ENCODE measurements around the gene LENG1.

Gene LENG1

DNA sequence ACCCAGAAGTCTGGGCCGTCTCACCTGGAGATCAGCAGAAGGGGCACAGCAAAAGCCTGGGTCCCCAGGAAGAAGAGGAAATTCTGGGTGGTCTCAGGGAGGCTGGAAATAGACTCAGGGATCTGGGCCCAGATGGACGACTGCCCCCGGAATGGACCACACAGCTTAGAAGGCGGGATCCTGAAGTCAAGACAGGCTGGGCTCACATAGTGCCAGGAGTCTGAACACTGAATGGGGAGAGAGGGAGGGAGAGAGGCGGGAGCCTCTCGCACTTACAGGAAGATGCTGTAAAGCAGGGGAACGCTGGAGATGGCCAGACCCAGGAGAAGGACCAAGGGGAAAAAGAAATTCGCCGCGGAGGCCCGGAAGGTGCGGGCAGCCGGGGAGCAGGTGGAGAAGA lies 1.3 kb upstream of the LENG1 start:
- Histone ChIP-seq H3K4me3 (ENCODE audit: low read length) (peak overlapping the region; percentile 85), H3K9ac (ENCODE audit: low read length) (peak overlapping the region; percentile 82), H3K36me3 (ENCODE audit: control insufficient read depth, insufficient read depth, low read length, severe bottlenecking) (peaks cover 23% of the 10 kb centered on the region), H3K4me1 (ENCODE audit: control insufficient read depth, insufficient read depth, low read length) (peaks cover 20% of the 10 kb centered on the region), H3K9me3 (ENCODE audit: control insufficient read depth, low read length) (no peaks in the 10 kb centered on the region), H3K27me3 (replicated peaks; ENCODE audit: control insufficient read depth, insufficient read depth, low read length) (peaks cover 18% of the 10 kb centered on the region)
- DNase-seq (ENCODE audit: low read depth), result no peak

DNA sequence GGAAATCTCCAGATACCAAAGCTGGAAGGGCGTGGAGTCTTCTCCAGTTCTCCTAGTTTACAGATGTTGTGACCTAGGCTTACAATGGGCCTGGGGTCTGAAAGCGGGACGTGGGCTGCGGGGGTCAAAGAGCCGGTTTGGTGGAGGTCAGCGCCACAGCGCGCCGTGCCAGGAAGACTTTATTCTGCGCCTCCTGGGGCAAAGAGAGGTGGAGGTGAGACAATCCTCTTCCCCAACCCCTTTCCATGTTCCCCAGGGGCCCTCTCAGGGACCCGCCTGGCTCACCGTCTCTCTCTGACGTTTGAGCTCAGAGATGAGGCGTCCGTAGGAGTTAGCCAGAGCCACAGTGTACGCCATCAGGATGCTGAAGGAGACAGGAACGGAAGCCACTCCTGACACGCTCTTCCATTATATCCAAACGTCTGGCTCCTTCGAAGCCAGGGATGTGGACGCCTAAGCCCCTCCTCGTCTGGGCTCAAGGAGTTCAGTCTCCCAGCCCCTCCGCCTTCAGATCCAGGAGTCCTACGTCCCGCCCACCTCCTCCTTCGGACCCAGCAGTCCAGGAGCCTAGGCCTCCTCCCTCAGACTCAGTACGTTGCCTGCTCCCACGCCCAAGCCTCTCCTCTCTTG lies 776 bp upstream of the LENG1 start:
- Histone ChIP-seq H3K4me3 (ENCODE audit: low read length) (peak overlapping the region; percentile 85), H3K36me3 (ENCODE audit: control insufficient read depth, insufficient read depth, low read length, severe bottlenecking) (peaks cover 28% of the 10 kb centered on the region), H3K4me1 (ENCODE audit: control insufficient read depth, insufficient read depth, low read length) (peaks cover 20% of the 10 kb centered on the region), H3K9me3 (ENCODE audit: control insufficient read depth, low read length) (no peaks in the 10 kb centered on the region), H3K27me3 (replicated peaks; ENCODE audit: control insufficient read depth, insufficient read depth, low read length) (peaks cover 13% of the 10 kb centered on the region), H3K9ac (ENCODE audit: low read length) (peak overlapping the region; percentile 82)
- DNase-seq (ENCODE audit: low read depth), result peak; percentile 61

DNA sequence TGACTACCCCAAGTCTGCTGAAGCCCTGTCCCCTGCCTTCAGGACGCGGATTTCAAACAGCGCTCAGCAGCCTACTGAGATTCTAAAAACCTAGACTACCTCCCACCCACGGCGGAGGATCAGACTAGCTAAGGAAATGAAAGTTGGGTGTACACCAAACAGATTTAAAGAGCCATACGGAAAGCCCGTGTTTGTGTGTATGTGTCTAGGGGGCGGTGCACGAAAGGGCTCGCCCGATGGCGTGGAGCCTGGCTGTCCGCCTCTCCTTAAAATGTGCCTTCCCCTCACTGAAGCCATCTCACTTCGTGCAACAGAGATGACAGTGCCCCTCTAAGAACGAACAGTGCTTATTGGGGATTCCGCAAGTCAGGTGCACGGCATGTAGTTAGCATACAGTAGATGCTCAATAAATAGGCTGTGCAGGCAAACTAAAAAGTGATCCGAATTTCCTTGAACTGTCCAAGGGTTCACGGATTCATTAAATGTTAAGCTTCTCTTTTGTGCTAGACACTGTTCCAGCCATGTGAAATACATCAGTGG lies 639 bp downstream of the LENG1 start:
- DNase-seq (ENCODE audit: low read depth), result peak; percentile 58
- Histone ChIP-seq H3K9me3 (ENCODE audit: control insufficient read depth, low read length) (no peaks in the 10 kb centered on the region), H3K4me3 (ENCODE audit: low read length) (peak overlapping the region; percentile 85), H3K36me3 (ENCODE audit: control insufficient read depth, insufficient read depth, low read length, severe bottlenecking) (peaks cover 42% of the 10 kb centered on the region), H3K4me1 (ENCODE audit: control insufficient read depth, insufficient read depth, low read length) (peaks cover 32% of the 10 kb centered on the region), H3K9ac (ENCODE audit: low read length) (peak overlapping the region; percentile 91), H3K27me3 (replicated peaks; ENCODE audit: control insufficient read depth, insufficient read depth, low read length) (no peaks in the 10 kb centered on the region)

DNA sequence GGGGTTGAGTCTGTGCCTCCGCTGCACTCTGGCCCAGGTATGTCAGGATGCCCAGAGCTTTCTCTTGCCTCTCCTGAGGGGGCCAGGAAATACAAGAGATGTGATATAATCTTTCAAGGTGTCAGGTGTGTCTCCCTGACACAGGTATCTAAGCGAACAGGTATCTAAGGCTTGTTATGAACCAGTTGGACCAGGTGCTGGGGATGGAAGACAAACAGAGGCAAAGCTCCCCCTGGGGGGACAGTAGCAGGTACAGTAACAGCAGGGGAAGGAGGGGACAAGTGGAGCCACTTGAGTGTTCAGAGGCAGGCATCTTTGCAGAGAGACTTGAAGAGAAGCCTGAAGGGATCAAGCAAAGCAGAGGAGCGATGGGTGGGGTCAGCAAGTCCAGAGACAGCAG lies 2.6 kb downstream of the LENG1 start:
- H3K36me3 ChIP-seq (ENCODE audit: control insufficient read depth, insufficient read depth, low read length, severe bottlenecking), result peaks cover 60% of the 10 kb centered on the region

DNA sequence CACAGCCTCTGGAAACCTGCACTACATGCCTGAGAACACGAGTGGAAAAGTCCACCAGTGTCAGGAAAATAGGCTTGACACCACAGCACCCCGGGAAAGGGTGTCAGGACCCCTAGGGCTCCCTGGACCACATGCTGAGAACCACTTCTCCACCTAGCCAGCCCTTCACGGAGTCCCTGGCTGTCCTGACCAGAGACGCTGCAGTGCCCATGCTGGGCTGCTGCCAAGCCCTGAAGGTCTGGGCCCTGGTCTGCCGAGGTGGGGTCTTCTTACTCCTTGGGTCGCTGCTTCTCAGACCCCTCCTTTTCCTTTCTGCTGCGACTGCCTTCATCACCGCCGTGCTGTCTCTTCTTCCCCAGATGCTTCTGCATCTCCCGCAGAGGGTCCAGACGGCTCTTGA lies 3.0 kb downstream of the LENG1 start:
- Histone ChIP-seq H3K9me3 (ENCODE audit: control insufficient read depth, low read length) (no peaks in the 10 kb centered on the region), H3K4me1 (ENCODE audit: control insufficient read depth, insufficient read depth, low read length) (peaks cover 42% of the 10 kb centered on the region), H3K4me3 (ENCODE audit: low read length) (no peak overlapping the region), H3K9ac (ENCODE audit: low read length) (no peak overlapping the region), H3K36me3 (ENCODE audit: control insufficient read depth, insufficient read depth, low read length, severe bottlenecking) (peaks cover 64% of the 10 kb centered on the region), H3K27me3 (replicated peaks; ENCODE audit: control insufficient read depth, insufficient read depth, low read length) (no peaks in the 10 kb centered on the region)
- DNase-seq (ENCODE audit: low read depth), result no peak

More for the DNA sequence above, 2.6 kb downstream of the LENG1 start:
- Histone ChIP-seq H3K4me1 (ENCODE audit: control insufficient read depth, insufficient read depth, low read length) (peaks cover 42% of the 10 kb centered on the region), H3K27me3 (replicated peaks; ENCODE audit: control insufficient read depth, insufficient read depth, low read length) (no peaks in the 10 kb centered on the region), H3K9me3 (ENCODE audit: control insufficient read depth, low read length) (no peaks in the 10 kb centered on the region), H3K9ac (ENCODE audit: low read length) (no peak overlapping the region), H3K4me3 (ENCODE audit: low read length) (no peak overlapping the region)
- no peak for DNase-seq (ENCODE audit: low read depth)

DNA sequence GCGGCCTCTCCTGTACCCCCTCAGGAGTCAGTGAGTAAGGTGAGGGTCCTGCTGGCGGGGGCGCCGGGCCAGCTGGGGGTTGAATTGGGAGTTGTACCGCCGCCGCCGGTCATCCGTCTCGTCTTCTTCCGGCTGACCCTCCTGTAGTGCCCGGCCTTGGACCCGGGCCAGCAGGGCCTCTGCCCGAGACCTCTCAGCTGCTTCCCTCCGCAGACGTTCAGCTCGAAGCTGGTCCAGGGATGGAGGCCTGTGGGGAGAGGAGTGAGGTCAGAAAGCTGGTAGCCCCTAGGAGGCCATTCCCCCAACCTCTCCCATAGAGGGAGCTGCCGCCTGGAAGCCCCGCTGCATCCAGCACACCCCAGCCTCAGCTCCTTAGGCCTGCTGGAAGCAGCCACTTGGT lies 3.8 kb downstream of the LENG1 start:
- Histone ChIP-seq H3K9me3 (ENCODE audit: control insufficient read depth, low read length) (no peaks in the 10 kb centered on the region), H3K4me1 (ENCODE audit: control insufficient read depth, insufficient read depth, low read length) (peaks cover 39% of the 10 kb centered on the region), H3K4me3 (ENCODE audit: low read length) (no peak overlapping the region), H3K9ac (ENCODE audit: low read length) (no peak overlapping the region), H3K36me3 (ENCODE audit: control insufficient read depth, insufficient read depth, low read length, severe bottlenecking) (peaks cover 70% of the 10 kb centered on the region), H3K27me3 (replicated peaks; ENCODE audit: control insufficient read depth, insufficient read depth, low read length) (no peaks in the 10 kb centered on the region)
- DNase-seq (ENCODE audit: low read depth), result no peak

DNA sequence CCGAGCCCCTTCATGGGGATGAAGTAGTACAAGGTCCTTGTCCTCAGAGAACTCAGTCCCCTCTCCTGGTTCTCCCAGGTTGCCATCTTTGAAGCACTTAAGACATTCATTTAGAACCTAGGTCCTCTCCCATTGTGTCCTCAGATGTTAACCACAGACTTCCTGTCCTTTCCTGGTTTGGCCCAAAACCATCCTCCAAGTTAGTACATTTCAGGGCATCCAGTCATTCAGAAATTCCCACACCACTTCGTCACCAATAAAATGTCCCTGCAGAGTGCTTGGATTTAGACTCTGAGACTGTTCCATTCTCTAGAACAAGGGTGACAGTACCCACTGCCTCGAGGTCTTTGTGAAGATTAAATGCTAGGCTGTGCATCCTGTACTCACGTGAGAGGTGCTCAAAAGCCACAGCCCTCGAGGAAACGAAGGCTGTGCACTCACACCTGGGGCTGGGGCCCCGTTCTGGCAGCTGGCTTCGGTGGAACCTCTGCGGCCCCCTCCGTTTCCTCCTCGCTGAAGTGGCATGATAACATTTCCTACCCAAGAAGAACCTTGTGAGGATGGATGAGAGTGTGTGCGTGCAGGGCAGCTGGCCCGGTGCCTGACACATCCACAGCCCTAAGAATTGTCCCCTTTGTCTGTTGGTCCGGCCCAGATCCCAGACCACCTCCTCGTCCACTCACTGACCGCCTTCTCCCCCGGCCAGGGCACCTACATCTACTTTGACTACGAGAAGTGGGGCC lies 4.7 kb downstream of the LENG1 start:
- Histone ChIP-seq H3K4me1 (ENCODE audit: control insufficient read depth, insufficient read depth, low read length) (peaks cover 33% of the 10 kb centered on the region), H3K4me3 (ENCODE audit: low read length) (no peak overlapping the region), H3K36me3 (ENCODE audit: control insufficient read depth, insufficient read depth, low read length, severe bottlenecking) (peaks cover 75% of the 10 kb centered on the region), H3K9ac (ENCODE audit: low read length) (no peak overlapping the region), H3K9me3 (ENCODE audit: control insufficient read depth, low read length) (no peaks in the 10 kb centered on the region), H3K27me3 (replicated peaks; ENCODE audit: control insufficient read depth, insufficient read depth, low read length) (no peaks in the 10 kb centered on the region)
- no peak for DNase-seq (ENCODE audit: low read depth)

DNA sequence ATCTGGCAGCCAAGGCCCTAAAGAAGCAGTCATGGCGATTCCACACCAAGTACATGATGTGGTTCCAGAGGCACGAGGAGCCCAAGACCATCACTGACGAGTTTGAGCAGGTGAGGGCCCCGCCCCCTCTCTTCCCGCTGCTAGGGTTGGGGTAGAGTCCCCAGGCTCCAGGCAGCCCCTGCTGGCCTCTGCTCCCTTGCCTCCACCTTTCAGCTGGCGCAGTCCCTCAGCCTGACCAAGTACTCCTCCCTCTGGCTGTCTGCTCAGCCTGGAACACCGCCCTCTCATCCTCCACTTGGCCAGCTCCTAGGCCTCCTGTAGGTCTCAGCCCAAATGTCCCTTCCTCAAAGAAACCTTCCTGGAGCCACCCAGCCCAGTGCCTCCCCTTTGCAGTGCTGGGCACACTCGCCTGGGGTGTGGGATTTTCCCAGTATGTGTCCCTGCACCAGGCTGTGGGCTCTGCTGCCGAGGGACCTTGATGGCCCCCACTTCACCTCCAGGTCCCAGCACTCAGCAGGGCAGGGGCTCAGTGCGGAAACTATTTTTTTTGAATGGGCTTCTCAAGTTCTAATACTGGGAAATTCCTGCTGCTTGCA lies 5.7 kb downstream of the LENG1 start:
- H3K9ac ChIP-seq (ENCODE audit: low read length), result peak overlapping the region; percentile 54
- peaks cover 85% of the 10 kb centered on the region for H3K36me3 ChIP-seq (ENCODE audit: control insufficient read depth, insufficient read depth, low read length, severe bottlenecking)
- H3K9me3 ChIP-seq (ENCODE audit: control insufficient read depth, low read length), result no peaks in the 10 kb centered on the region
- H3K4me1 ChIP-seq (ENCODE audit: control insufficient read depth, insufficient read depth, low read length), result peaks cover 31% of the 10 kb centered on the region
- peak overlapping the region; percentile 38 for H3K4me3 ChIP-seq (ENCODE audit: low read length)
- no peaks in the 10 kb centered on the region for H3K27me3 ChIP-seq (replicated peaks; ENCODE audit: control insufficient read depth, insufficient read depth, low read length)
- no peak for DNase-seq (ENCODE audit: low read depth)

DNA sequence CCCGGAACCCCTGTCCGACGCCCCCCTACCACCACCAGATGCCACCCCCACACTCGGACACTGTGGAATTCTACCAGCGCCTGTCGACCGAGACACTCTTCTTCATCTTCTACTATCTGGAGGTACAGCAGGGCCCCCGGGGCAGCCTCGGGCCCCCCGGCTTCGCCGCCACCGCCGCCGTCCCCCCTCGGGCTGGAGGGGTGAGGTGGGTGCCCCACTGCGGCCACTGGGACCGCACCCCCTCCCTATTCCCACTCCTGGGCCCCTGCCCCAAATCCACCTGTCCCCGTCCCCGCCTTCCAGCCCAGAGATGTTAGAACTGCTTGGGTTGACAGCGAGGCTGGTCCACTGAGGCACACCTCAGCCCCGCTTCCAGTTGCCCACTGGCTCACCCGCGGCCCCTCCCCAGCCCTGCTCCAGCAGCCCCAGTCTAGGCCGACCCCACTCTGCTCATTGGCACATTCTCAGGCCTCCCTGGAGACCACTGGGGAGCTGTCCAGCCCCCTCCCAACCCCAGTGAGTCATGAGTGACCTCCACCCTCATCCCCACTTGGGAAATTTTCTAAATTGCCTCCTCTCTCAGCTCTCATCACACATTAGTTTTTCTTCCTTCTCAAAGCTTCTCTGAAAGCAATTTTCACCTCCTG lies 6.5 kb downstream of the LENG1 start:
- Histone ChIP-seq H3K27me3 (replicated peaks; ENCODE audit: control insufficient read depth, insufficient read depth, low read length) (no peaks in the 10 kb centered on the region), H3K9me3 (ENCODE audit: control insufficient read depth, low read length) (no peaks in the 10 kb centered on the region), H3K4me1 (ENCODE audit: control insufficient read depth, insufficient read depth, low read length) (peaks cover 23% of the 10 kb centered on the region), H3K4me3 (ENCODE audit: low read length) (peak overlapping the region; percentile 38), H3K9ac (ENCODE audit: low read length) (peak overlapping the region; percentile 54), H3K36me3 (ENCODE audit: control insufficient read depth, insufficient read depth, low read length, severe bottlenecking) (peaks cover 85% of the 10 kb centered on the region)
- DNase-seq (ENCODE audit: low read depth), result no peak

DNA sequence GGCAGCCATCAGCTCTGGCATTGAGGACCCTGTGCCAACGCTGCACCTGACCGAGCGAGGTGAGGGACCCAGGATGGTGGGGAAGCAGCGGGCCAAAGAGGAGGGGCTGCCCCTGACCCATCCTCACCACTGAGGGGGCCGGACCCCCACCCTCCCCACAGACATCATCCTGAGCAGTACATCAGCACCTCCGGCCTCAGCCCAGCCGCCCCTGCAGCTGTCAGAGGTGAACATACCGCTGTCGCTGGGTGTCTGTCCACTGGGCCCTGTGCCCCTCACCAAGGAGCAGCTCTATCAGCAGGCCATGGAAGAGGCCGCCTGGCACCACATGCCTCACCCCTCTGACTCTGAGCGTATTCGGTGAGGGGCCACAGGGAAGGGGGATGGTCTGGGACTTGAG lies 7.3 kb downstream of the LENG1 start:
- Histone ChIP-seq H3K4me3 (ENCODE audit: low read length) (no peak overlapping the region), H3K9ac (ENCODE audit: low read length) (no peak overlapping the region), H3K9me3 (ENCODE audit: control insufficient read depth, low read length) (no peaks in the 10 kb centered on the region), H3K36me3 (ENCODE audit: control insufficient read depth, insufficient read depth, low read length, severe bottlenecking) (peaks cover 85% of the 10 kb centered on the region), H3K4me1 (ENCODE audit: control insufficient read depth, insufficient read depth, low read length) (peaks cover 21% of the 10 kb centered on the region), H3K27me3 (replicated peaks; ENCODE audit: control insufficient read depth, insufficient read depth, low read length) (no peaks in the 10 kb centered on the region)
- no peak for DNase-seq (ENCODE audit: low read depth)
